Stimulated activated naive CD8-positive, alpha-beta T cell treated with anti-CD3 and anti-CD28 coated beads, Interleukin-15, Interleukin-2, amounts not matched to agents 100 ng/mL and 50 ng/mL, for 24 hours (primary cell): Measurements from ENCODE around the gene FXR2.

ENCODE experiments used
- H3K27ac Mint-ChIP-seq: one replicate; pipeline ENCODE4 v1.8.0; 2021; ENCODE audit warnings: mild to moderate bottlenecking, mixed read lengths
- H3K27me3 Mint-ChIP-seq: one replicate; pipeline ENCODE4 v1.8.0; 2021; ENCODE audit warnings: mixed read lengths
- H3K36me3 Mint-ChIP-seq: one replicate; pipeline ENCODE4 v1.8.0; 2021; ENCODE audit warnings: low read depth, mixed read lengths
- H3K4me1 Mint-ChIP-seq: one replicate; pipeline ENCODE4 v1.8.0; 2021; ENCODE audit warnings: low read depth, mixed read lengths
- H3K4me3 Mint-ChIP-seq: one replicate; pipeline ENCODE4 v1.8.0; 2021; ENCODE audit warnings: mild to moderate bottlenecking, mixed read lengths
- H3K9me3 Mint-ChIP-seq: one replicate; pipeline ENCODE4 v1.8.0; 2021; ENCODE audit warnings: mixed read lengths

FXR2 gene

DNA sequence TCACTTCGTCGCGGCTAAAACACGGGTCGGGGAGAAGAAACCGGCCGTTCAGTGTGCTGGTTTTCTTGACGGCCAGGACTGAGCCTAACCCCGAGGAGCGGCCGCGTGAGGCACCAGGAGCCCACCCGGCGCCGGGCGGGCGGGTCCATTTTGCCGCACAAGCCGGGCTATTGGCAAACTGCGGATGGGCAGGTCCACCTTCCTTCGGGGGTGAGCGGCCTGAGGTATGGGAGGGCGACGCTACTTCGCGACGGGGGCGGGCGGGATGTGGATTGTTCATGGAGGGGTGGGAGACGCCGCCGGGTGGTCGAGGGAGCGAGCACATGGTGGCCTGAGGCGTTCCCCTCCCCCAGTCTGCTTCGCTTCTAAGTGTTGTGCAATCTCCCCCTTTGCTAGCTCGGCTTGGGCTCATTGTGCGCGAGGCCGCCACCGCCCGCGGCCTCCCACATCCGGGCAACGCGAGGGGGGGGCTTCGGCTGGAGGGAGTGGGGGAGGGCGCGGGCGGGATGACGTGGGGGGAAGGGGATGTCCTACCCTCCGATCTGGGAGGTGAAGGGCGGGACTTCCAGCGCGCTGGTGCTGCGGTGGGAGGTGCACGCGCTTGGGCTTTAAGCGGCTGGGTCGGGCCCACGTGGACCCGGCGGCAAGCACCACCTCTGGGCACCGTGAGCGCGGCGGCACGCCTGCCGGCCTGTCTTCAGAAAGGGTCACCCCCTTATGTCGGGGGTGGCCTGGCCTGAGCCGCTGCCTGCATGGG is 41.2 kb downstream of the FXR2 start:
- H3K4me1 Mint-ChIP-seq, result peaks cover 74% of the 10 kb centered on the region
- peak overlapping the region; percentile 99 for H3K27ac Mint-ChIP-seq
- peak overlapping the region; percentile 95 for H3K4me3 Mint-ChIP-seq
- no peaks in the 10 kb centered on the region for H3K9me3 Mint-ChIP-seq
- H3K27me3 Mint-ChIP-seq, result no peaks in the 10 kb centered on the region
- peaks cover 91% of the 10 kb centered on the region for H3K36me3 Mint-ChIP-seq

DNA sequence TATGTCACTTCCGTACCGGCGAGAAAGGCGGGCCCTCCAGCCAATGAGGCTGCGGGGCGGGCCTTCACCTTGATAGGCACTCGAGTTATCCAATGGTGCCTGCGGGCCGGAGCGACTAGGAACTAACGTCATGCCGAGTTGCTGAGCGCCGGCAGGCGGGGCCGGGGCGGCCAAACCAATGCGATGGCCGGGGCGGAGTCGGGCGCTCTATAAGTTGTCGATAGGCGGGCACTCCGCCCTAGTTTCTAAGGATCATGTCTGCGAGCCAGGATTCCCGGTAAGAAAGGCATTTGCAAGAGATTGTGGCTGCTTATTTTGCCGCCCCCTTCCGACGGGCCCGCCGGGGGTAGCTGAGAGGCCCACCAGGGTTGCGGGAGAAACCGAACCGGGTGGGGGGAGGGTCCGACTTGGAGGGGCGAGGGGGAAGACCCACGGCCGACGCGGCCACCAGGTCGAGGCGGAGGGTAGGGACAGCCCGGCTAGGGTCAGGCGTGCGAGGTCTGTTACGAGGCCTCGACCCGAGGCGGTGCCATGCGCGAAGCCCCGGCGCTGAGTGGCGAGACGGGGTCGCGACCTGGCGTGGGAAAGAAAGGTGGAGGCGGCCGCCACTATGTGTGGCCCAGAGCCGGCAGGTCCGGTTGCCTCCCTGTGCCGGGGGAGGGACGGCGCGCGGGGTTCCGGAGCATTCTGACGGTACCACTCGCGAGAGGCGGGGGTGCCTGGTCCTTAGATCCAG is 41.9 kb downstream of the FXR2 start:
- Mint-ChIP-seq H3K4me1 (peaks cover 67% of the 10 kb centered on the region), H3K27me3 (no peaks in the 10 kb centered on the region), H3K27ac (peak overlapping the region; percentile 99), H3K9me3 (no peaks in the 10 kb centered on the region), H3K4me3 (peak overlapping the region; percentile 95), H3K36me3 (peaks cover 86% of the 10 kb centered on the region)

DNA sequence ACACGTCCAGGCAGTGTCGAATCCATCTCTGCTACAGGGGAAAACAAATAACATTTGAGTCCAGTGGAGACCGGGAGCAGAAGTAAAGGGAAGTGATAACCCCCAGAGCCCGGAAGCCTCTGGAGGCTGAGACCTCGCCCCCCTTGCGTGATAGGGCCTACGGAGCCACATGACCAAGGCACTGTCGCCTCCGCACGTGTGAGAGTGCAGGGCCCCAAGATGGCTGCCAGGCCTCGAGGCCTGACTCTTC is 42.4 kb downstream of the FXR2 start:
- H3K36me3 Mint-ChIP-seq, result peaks cover 86% of the 10 kb centered on the region
- H3K27ac Mint-ChIP-seq, result peak overlapping the region; percentile 99
- peaks cover 66% of the 10 kb centered on the region for H3K4me1 Mint-ChIP-seq

DNA sequence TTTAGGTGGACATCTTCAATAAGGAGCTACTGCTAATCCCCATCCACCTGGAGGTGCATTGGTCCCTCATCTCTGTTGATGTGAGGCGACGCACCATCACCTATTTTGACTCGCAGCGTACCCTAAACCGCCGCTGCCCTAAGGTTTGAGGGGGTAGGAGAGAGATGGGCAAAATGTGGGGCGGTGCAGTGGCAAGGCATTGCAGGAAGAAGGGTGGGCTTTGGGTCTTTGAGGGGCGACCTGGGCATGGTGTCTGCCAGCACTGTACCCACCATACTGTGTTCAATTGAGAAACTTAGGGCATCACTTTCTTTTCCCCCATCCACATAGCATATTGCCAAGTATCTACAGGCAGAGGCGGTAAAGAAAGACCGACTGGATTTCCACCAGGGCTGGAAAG is 44.3 kb downstream of the FXR2 start:
- Mint-ChIP-seq H3K4me1 (peaks cover 51% of the 10 kb centered on the region), H3K27ac (no peak overlapping the region)

More for the DNA sequence above, 42.4 kb downstream of the FXR2 start:
- Mint-ChIP-seq H3K27me3 (no peaks in the 10 kb centered on the region), H3K4me3 (peak overlapping the region; percentile 95), H3K9me3 (no peaks in the 10 kb centered on the region)

GRCh38 chr17:7569571-7569970 is 45.1 kb downstream of the FXR2 start:
- no peaks in the 10 kb centered on the region for H3K9me3 Mint-ChIP-seq
- H3K27ac Mint-ChIP-seq, result no peak overlapping the region
- peaks cover 81% of the 10 kb centered on the region for H3K36me3 Mint-ChIP-seq
- no peaks in the 10 kb centered on the region for H3K27me3 Mint-ChIP-seq
- H3K4me3 Mint-ChIP-seq, result no peak overlapping the region
- peaks cover 43% of the 10 kb centered on the region for H3K4me1 Mint-ChIP-seq

More for the DNA sequence above, 44.3 kb downstream of the FXR2 start:
- Mint-ChIP-seq H3K27me3 (no peaks in the 10 kb centered on the region), H3K9me3 (no peaks in the 10 kb centered on the region), H3K4me3 (no peak overlapping the region), H3K36me3 (peaks cover 81% of the 10 kb centered on the region)

- Mint-ChIP-seq H3K4me3 (peak overlapping the region; percentile 88), H3K9me3 (no peaks in the 10 kb centered on the region), H3K36me3 (peaks cover 44% of the 10 kb centered on the region), H3K4me1 (peaks cover 49% of the 10 kb centered on the region), H3K27ac (peak overlapping the region; percentile 84), H3K27me3 (no peaks in the 10 kb centered on the region)
Observed at GRCh38 chr17:7563115-7563869, 51.4 kb downstream of the FXR2 start.

- Mint-ChIP-seq H3K27ac (peak overlapping the region; percentile 84), H3K9me3 (no peaks in the 10 kb centered on the region), H3K4me1 (peaks cover 52% of the 10 kb centered on the region), H3K27me3 (no peaks in the 10 kb centered on the region), H3K4me3 (peak overlapping the region; percentile 88), H3K36me3 (peaks cover 37% of the 10 kb centered on the region)
Observed at GRCh38 chr17:7562208-7562605, 52.5 kb downstream of the FXR2 start.

GRCh38 chr17:7561589-7562207 is 53.0 kb downstream of the FXR2 start, which contains the start of gene SENP3:
Gene SENP3, plus strand, starts transcription at chr17:7561919. Its CDS starts 1,158 bp downstream, at chr17:7563077.
- peak within 1 kb of the TSS; percentile 90 for H3K4me3 Mint-ChIP-seq
- no peaks in the 10 kb centered on the region for H3K9me3 Mint-ChIP-seq
- H3K27ac Mint-ChIP-seq, result peak within 1 kb of the TSS; percentile 93
- H3K36me3 Mint-ChIP-seq, result peaks cover 32% of the 10 kb centered on the region
- H3K4me1 Mint-ChIP-seq, result peaks cover 48% of the 10 kb centered on the region
- H3K27me3 Mint-ChIP-seq, result no peaks in the 10 kb centered on the region

DNA sequence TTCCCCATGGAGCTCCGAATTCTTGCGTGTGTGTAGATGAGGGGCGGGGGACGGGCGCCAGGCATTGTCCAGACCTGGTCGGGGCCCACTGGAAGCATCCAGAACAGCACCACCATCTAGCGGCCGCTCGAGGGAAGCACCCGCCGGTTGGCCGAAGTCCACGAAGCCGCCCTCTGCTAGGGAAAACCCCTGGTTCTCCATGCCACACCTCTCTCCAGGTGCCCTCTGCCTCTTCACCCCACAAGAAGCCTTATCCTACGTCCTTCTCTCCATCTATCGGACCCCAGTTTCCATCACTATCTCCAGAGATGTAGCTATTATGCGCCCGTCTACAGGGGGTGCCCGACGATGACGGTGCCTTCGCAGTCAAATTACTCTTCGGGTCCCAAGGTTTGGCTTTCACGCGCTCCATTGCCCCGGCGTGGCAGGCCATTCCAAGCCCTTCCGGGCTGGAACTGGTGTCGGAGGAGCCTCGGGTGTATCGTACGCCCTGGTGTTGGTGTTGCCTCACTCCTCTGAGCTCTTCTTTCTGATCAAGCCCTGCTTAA is 53.6 kb downstream of the FXR2 start:
- peak overlapping the region; percentile 90 for H3K4me3 Mint-ChIP-seq

DNA sequence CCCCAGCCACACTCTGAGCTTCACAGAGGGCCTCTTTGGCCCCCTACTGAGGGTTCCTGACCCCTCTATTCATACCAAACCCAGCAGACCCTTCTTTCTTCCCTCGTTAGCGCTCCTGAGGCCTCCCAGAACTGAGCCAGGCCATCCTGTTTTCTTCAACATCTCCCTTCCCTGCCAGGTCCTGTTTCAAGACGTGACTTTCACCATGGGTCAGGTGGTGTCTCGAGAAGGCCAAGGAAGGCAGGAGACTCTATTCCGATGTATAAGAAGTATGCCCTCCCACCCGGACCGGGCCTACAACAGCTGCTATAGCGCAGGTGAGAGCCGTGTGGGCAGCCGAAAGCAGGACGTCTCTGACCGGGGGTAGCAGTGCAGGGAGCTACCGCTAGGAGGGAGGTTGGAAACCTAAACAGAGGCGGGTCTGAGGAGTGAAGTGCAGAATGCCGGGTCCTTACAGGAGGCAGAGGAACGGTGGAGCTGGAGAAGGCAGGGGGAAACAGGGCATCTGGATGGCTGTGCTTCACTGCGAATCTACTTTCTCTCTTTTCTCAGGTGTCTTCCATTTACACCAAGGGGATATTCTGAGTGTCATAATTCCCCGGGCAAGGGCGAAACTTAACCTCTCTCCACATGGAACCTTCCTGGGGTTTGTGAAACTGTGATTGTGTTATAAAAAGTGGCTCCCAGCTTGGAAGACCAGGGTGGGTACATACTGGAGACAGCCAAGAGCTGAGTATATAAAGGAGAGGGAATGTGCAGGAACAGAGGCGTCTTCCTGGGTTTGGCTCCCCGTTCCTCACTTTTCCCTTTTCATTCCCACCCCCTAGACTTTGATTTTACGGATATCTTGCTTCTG is 54.3 kb downstream of the FXR2 start:
- Mint-ChIP-seq H3K9me3 (no peaks in the 10 kb centered on the region), H3K27ac (peak overlapping the region; percentile 93), H3K36me3 (peaks cover 24% of the 10 kb centered on the region), H3K4me3 (peak overlapping the region; percentile 90), H3K27me3 (no peaks in the 10 kb centered on the region), H3K4me1 (peaks cover 54% of the 10 kb centered on the region)

More for the DNA sequence above, 53.6 kb downstream of the FXR2 start:
- Mint-ChIP-seq H3K27me3 (no peaks in the 10 kb centered on the region), H3K4me1 (peaks cover 51% of the 10 kb centered on the region), H3K27ac (peak overlapping the region; percentile 93), H3K36me3 (peaks cover 31% of the 10 kb centered on the region), H3K9me3 (no peaks in the 10 kb centered on the region)

DNA sequence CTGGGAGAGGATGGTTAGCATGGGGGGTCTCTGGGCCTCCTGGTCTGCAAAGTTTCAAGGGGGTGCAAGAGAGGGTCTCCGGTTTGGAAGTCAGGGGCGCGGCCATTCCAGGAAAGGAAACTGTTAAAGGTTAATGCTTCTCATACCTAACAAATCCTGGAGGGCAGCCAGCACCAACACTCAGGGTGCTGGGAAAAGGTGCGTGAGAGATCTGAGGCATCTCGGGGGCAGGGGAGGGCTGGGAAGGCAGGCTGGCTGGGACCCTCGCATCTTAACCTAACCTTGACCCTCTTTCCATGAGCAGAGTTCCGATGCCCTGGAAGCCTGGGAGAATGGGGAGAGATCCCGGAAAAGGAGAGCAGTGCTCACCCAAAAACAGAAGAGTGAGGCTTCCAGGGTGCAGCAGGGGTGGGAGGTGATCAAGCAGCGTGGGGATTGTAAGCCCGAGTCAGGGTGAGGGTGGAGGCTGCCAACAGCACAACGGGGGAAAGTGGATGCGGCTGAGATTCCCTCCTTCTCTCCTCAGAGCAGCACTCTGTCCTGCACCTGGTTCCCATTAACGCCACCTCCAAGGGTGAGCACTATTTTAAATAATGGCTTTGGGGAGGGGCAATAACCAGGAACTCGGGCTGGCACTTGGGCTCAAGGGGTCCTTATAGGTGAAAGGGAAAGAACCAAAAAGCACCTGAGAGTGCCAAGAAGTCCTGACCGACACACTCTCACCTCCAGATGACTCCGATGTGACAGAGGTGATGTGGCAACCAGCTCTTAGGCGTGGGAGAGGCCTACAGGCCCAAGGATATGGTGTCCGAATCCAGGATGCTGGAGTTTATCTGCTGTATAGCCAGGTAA is 55.2 kb downstream of the FXR2 start:
- Mint-ChIP-seq H3K27ac (peak overlapping the region; percentile 93), H3K4me1 (peaks cover 55% of the 10 kb centered on the region), H3K9me3 (no peaks in the 10 kb centered on the region), H3K4me3 (peak overlapping the region; percentile 90), H3K36me3 (peaks cover 15% of the 10 kb centered on the region), H3K27me3 (no peaks in the 10 kb centered on the region)

- Mint-ChIP-seq H3K27ac (peak within 1 kb of the TSS; percentile 85), H3K27me3 (no peaks in the 10 kb centered on the region), H3K4me3 (peak within 1 kb of the TSS; percentile 78), H3K9me3 (no peaks in the 10 kb centered on the region), H3K4me1 (peaks cover 52% of the 10 kb centered on the region), H3K36me3 (peaks cover 7% of the 10 kb centered on the region)
Observed at GRCh38 chr17:7558544-7559319, 56.0 kb downstream of the FXR2 start, which contains the start of gene TNFSF13. Gene TNFSF13, plus strand, starts transcription at chr17:7558750. Its CDS starts 290 bp downstream, at chr17:7559040.
